ENCODE measurements around the gene RNPS1. TPM values are rescaled to one million over a fixed set of nuclear protein-coding genes. Genes with fewer than 3 reads are reported as not detected.
"Not testable (repeated sequence)": the region's sequence is repeated elsewhere in the genome, so short reads cannot be mapped to it uniquely, and the experiment has no call there.

RNPS1 gene
- total and polyA plus RNA-seq, 2 donors (not counting 1 experiment from before 2014, with no cell fraction given): 38.1 to 115 TPM

GRCh38 chr16:2266887-2267286 lies 1.0 kb downstream of the RNPS1 start:
- Histone ChIP-seq H3K4me3 (replicated peaks in 1 of 4; ENCODE audit: control extremely low read depth in 1 of 4, insufficient read depth in 1 of 4, low read depth in 3 of 4, low read length in 4 of 4) (peak overlapping the region; percentile 71 to 89 (median 83)), H3K9ac (ENCODE audit: insufficient read depth, low read length) (peak overlapping the region; percentile 92), H3K36me3 (ENCODE audit: control insufficient read depth, insufficient read depth, low read length) (peaks cover 11% of the 10 kb centered on the region), H3K79me2 (ENCODE audit: control insufficient read depth, insufficient read depth, low read length) (peaks cover 74% of the 10 kb centered on the region), H3K27ac (ENCODE audit: insufficient read depth, low read length) (peak overlapping the region; percentile 99), H3K4me2 (ENCODE audit: extremely low read depth, insufficient read depth, low read length) (peak overlapping the region; percentile 72)
- not testable (repeated sequence) for H4K20me1 ChIP-seq (ENCODE audit: control insufficient read depth, extremely low read depth, insufficient read depth, low read length); H2AFZ ChIP-seq (ENCODE audit: low read length); H3K27me3 ChIP-seq (ENCODE audit: control insufficient read depth, insufficient read depth, low read length); H3K9me3 ChIP-seq (ENCODE audit: control insufficient read depth, insufficient read depth, low read depth, low read length); H3K4me1 ChIP-seq (ENCODE audit: control insufficient read depth, extremely low read depth, insufficient read depth, low read length)
- DNase-seq (ENCODE audit: low read depth in 2 of 2): peak; percentile 30 to 45

GRCh38 chr16:2263026-2263425 lies 4.9 kb downstream of the RNPS1 start:
- Histone ChIP-seq H3K36me3 (ENCODE audit: control insufficient read depth, insufficient read depth, low read length) (peaks cover 17% of the 10 kb centered on the region), H3K79me2 (ENCODE audit: control insufficient read depth, insufficient read depth, low read length) (peaks cover 63% of the 10 kb centered on the region)
- DNase-seq (ENCODE audit: low read depth in 2 of 2); H3K4me1 ChIP-seq (ENCODE audit: control insufficient read depth, extremely low read depth, insufficient read depth, low read length); H3K27me3 ChIP-seq (ENCODE audit: control insufficient read depth, insufficient read depth, low read length); H3K9me3 ChIP-seq (ENCODE audit: control insufficient read depth, insufficient read depth, low read depth, low read length); H2AFZ ChIP-seq (ENCODE audit: low read length); H3K4me3 ChIP-seq (replicated peaks in 1 of 4; ENCODE audit: control extremely low read depth in 1 of 4, insufficient read depth in 1 of 4, low read depth in 3 of 4, low read length in 4 of 4); H4K20me1 ChIP-seq (ENCODE audit: control insufficient read depth, extremely low read depth, insufficient read depth, low read length); H3K27ac ChIP-seq (ENCODE audit: insufficient read depth, low read length); H3K4me2 ChIP-seq (ENCODE audit: extremely low read depth, insufficient read depth, low read length); H3K9ac ChIP-seq (ENCODE audit: insufficient read depth, low read length): not testable (repeated sequence)

- Histone ChIP-seq H2AFZ (ENCODE audit: low read length) (no peak overlapping the region), H3K4me3 (replicated peaks in 1 of 4; ENCODE audit: control extremely low read depth in 1 of 4, insufficient read depth in 1 of 4, low read depth in 3 of 4, low read length in 4 of 4) (no peak overlapping the region), H3K4me1 (ENCODE audit: control insufficient read depth, extremely low read depth, insufficient read depth, low read length) (no peaks in the 10 kb centered on the region), H4K20me1 (ENCODE audit: control insufficient read depth, extremely low read depth, insufficient read depth, low read length) (peaks cover 4% of the 10 kb centered on the region), H3K27me3 (ENCODE audit: control insufficient read depth, insufficient read depth, low read length) (no peaks in the 10 kb centered on the region), H3K9ac (ENCODE audit: insufficient read depth, low read length) (no peak overlapping the region), H3K4me2 (ENCODE audit: extremely low read depth, insufficient read depth, low read length) (no peak overlapping the region), H3K79me2 (ENCODE audit: control insufficient read depth, insufficient read depth, low read length) (peaks cover 49% of the 10 kb centered on the region), H3K36me3 (ENCODE audit: control insufficient read depth, insufficient read depth, low read length) (peaks cover 32% of the 10 kb centered on the region), H3K27ac (ENCODE audit: insufficient read depth, low read length) (no peak overlapping the region), H3K9me3 (ENCODE audit: control insufficient read depth, insufficient read depth, low read depth, low read length) (no peaks in the 10 kb centered on the region)
- DNase-seq (ENCODE audit: low read depth in 2 of 2): no peak
- no peak for TF ChIP-seq EZH2 (IDR thresholded peaks at IDR 0.05; ENCODE audit: low read length, missing control alignments)
- no peak for TF ChIP-seq CTCF (conservative IDR thresholded peaks at IDR 0.05 in 1 of 2, IDR thresholded peaks at IDR 0.05 in 1 of 2; ENCODE audit: low read depth in 1 of 2, low read length in 2 of 2)
Measured at GRCh38 chr16:2260250-2260649, 7.7 kb downstream of the RNPS1 start.

- peaks cover 32% of the 10 kb centered on the region for H3K79me2 ChIP-seq (ENCODE audit: control insufficient read depth, insufficient read depth, low read length)
- H3K9ac ChIP-seq (ENCODE audit: insufficient read depth, low read length); H2AFZ ChIP-seq (ENCODE audit: low read length); H3K4me3 ChIP-seq (replicated peaks in 1 of 4; ENCODE audit: control extremely low read depth in 1 of 4, insufficient read depth in 1 of 4, low read depth in 3 of 4, low read length in 4 of 4); H3K4me2 ChIP-seq (ENCODE audit: extremely low read depth, insufficient read depth, low read length); H3K9me3 ChIP-seq (ENCODE audit: control insufficient read depth, insufficient read depth, low read depth, low read length); H3K4me1 ChIP-seq (ENCODE audit: control insufficient read depth, extremely low read depth, insufficient read depth, low read length); H3K27me3 ChIP-seq (ENCODE audit: control insufficient read depth, insufficient read depth, low read length); H4K20me1 ChIP-seq (ENCODE audit: control insufficient read depth, extremely low read depth, insufficient read depth, low read length); H3K27ac ChIP-seq (ENCODE audit: insufficient read depth, low read length); DNase-seq (ENCODE audit: low read depth in 2 of 2): not testable (repeated sequence)
- H3K36me3 ChIP-seq (ENCODE audit: control insufficient read depth, insufficient read depth, low read length): peaks cover 31% of the 10 kb centered on the region
Measured at GRCh38 chr16:2258530-2258929, 9.4 kb downstream of the RNPS1 start.

All from fibroblast of lung (primary cell).